Measurements from ENCODE around the gene FAM168A.

DNA sequence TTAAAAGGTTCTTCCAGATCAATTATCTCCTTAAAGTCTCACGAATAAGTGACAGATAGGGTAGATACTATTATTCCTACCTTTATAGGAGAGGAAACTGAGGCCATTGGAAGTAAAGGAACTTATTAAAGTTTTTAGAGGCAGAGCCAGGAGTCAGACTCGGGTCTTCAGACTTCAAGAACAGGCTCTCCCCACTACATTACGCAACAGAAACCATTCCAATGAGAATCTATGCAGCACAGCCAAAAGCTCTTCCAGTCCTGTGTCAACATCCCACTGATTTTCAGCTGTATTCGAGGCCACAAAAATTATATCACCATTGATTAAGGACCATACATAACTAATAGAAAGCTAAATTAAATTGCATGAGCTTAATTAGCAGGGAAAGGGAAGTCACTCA, 144.3 kb downstream of the FAM168A start:
- no peak for TF ChIP-seq CTCF (IDR thresholded peaks at IDR 0.05)
- no peak for TF ChIP-seq POLR2A (IDR thresholded peaks at IDR 0.05)
- no peak for TF ChIP-seq POLR2AphosphoS5 (IDR thresholded peaks at IDR 0.05; ENCODE audit: insufficient read depth in 1 of 2, low read depth in 1 of 2)
